Activated gamma-delta T cell (primary cell): ENCODE measurements around the gene GRIK4.
"Not testable (repeated sequence)": the region's sequence is repeated elsewhere in the genome, so short reads cannot be mapped to it uniquely, and the experiment has no call there.

Source experiments
- DNase-seq: peaks from one replicate; lab custom pipeline; 2025; lab: John Stamatoyannopoulos, UW

The GRIK4 gene

DNA sequence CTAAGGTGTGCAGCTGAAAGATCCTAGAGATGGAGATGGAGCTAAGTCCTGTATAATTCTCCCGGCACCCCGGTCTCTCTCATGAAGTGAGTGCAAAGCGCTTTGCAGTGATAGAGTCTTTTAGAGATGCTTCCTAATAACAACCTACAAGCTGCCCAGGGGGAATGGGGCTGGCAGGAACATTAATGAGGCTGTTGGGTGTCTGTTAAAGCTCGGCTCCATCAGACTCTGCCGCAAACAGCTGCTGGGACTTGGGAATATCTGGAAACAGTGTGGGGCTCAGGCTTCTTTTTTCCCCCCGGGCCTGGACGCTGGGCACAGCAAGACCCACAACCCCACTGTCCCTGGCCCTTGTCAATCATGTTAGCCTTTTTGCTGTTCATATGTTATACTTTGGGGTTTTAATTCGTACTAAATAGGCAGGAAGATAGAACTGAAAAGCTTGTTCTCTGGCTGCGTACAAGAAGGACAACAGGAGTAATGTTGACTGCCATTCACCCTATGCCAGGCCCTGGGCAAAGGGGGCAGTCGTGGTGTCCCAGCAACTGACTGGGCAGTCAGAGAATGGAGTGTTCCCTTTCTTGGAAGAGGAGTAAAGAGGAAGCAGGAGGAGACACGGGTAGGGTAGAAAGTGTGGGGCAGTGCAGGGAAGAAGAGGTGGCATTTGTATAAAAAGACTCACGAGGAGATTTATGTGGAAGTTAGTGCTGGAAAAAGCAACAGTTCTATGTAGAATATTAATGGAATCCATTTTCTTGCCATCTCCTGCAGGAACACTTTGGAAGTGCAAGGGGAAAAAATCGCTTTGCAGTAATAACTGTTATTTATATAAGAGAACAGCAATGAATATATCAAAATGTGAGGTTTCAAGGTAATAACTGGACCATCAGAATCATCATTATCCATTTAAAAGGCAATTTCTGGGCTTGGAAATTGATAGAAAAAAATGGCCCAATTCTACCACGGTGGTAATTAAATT is 232.8 kb downstream of the GRIK4 start:
- DNase-seq = no peak

DNA sequence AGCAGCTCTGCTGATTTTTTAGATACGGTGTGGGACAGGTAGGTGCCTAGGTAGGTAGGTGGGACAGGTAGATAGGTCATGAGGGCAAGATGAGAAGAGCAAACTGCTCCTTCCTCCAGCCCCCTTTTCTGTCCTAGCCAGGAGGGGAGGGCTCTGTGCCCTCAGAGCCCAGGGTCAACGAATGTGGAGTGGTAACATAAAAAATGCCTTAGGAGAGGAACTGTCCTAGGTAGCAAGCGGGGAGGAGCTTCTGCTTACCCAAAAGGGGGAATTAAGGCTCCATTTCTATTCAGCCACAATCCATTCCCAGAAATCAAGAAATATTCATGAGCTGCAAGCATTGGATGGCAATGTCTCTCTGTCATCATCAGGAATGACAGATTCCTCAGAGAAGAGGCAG is 234.8 kb downstream of the GRIK4 start:
- no peak for DNase-seq

DNA sequence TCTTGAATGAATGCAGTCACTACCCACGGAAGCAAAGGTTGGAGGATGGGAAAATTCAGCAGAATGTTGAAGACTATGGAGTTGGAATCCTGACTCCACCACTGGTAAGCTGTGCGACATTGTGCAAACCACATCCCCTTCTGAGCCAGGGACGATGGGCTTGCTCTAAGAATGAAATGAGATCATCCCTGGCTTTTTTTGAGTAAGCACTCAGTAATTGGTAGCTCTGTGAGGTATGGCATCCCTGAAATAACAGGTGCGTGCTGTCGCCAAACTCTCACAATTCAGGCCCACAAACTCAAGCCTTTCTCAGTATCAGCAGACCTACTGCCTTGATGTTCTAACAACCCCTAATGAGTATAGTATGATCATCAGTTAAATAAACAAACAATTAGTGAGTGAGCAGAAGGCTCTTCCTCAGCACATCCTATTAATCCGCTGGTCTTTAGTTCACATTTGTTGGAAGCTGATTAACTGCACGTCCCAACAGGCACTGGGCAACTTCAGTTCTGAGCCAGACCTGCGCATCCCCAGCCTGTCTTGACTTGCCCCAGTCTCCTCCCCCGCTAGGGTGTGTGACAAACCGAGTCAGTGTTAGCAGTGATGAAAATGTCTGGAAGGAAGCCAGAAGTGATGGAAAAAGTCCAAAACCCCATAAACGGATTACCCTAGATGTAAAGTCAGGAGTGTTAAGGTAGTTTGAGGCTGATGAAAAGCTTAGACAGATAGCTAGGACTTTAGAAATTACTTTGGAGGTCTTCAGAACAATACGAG is 235.5 kb downstream of the GRIK4 start:
- no peak for DNase-seq

DNA sequence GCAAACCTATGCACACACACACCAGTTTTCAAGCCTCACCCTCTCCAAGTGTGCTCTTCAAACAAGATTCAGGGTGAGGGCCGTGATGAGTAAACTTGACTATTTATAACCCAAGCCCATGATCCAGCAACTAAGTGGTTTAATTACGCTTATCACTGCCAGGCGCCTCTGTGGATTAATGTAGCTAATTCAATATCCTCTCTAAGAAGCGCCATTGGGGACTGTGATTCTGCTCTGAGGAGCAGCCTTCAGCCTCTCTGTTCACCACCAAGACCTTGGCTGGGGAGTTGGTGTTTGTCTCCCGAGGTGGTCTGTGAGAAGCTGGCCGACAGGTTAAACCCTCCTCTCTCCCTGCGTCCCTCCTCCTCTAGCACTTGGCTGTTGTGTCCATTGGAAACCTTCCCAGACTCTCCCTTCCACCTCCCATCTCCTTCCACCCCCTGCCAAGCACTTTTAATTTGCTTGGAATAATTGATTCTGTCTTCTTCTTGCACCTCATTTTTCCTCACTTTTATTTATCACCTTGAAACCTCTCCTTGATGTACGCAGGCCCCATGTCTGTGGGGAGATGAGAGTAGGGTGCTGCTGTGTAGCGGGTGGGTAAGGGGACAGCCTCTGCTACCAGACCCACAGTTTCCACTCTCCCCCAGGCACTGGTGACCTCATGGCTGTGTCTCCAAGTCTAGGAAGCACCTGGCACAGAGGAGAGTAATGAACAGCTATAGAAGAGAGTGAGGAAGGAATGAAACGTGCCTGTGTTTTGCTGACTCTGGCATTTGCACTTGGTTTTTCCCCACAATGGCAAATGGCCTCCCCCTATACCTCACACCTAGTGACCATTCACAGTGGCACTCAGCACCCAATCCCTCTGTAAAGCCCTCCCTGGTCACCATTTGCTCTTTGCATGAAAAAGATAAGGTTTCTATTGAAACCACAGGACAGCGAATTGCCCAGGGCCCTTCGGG is 236.6 kb downstream of the GRIK4 start:
- DNase-seq = no peak

DNA sequence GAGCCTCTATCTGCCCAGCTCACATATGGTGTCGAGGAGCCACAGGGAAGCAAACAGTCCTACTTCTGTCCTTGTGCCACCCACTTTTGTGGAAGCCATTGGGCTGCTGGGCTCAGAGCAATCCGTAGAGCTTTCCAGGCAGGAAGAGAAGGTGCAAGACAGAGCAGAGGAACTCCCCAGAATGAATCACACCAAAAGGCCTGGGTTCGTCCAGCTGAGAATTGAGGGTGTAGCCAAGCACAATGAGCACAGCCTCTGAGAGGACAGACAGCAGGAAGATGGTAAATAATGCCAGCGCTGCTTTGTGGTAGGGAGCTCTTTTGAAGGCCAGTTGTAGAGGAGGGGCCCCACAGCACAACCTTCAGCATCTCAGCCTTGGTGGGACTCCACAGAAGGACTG is 237.8 kb downstream of the GRIK4 start:
- DNase-seq = no peak

DNA sequence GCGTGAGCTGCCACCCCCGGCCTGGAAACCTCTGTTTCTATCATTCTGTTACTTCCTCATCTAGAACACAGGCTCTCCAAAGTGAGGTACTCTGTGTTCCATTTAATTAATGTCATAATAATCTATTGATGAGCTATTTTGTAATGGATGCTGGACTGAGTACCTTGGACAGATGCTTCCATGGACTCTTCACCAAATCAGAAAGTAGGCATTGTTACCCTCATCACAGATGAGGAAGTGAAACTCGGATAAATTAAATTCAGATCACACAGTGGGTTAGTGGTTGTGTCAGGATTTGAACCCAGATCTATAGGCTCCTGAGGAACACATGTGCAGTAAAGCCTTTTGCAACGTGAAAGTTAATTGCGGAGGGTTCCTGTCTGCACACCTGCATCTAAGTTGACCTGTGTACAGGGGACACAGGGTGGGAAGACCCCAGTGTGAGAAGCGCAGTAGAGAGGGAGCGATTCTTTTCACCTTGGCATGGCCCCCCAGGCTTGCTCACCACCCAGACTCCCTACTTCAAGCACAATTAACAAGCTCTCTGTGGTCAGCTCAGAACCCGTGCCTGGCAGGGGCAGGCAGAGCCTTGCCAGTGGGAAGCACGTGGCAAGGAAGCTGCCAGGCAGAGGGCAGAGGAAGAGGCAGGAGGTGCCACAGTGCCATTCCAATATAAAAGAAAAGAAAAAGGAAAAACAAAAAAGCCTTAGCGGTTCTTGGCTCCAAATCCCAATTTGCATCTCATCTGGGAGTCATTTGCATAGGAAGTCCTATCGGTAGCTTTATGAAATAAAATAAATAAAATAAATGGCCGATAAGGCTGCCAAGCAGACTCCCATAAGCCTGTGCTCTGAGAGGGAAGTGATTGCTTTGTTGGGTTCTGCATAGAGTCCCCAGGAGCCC is 239.3 kb downstream of the GRIK4 start:
- DNase-seq = no peak

DNA sequence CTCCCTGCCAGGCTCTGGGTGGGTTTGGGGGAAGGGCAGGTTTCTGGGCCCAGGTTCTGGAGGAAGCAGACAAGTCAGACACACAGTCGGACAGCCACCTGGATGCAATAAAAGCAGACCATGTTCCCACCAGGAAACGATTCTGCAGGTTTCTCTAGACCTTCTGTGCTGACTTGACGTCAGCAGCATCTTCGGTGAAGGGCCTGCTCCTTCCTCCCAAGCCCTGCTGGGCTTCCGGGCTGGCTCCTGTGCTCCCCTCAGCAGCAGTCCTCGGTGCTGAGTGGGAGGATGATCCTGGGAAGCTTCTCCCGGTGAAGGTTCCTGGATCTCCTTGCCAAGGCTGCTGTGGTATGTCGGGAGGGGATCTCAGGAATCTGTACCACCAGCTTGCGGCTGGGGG is 240.0 kb downstream of the GRIK4 start:
- no peak for DNase-seq

DNA sequence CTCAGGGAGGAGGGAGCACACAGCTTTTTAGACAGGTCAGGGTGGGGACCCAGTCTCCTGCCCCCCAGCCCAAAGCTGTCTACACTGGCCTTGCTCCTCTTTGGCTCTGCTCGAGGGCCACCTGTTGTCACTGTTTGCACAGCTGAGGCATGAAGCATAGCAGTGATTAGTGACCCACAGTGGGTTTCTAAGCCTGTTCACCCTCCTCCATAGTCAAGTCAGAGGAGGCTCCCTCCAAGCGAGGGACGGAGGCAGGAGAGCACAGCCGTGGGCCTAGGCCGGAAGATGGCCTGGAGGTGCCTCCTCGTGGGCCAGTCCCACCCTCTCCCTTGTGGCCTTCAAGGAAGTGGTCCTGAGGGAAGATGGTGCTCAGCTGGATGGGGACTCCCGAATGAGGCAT is 241.1 kb downstream of the GRIK4 start:
- DNase-seq = no peak

DNA sequence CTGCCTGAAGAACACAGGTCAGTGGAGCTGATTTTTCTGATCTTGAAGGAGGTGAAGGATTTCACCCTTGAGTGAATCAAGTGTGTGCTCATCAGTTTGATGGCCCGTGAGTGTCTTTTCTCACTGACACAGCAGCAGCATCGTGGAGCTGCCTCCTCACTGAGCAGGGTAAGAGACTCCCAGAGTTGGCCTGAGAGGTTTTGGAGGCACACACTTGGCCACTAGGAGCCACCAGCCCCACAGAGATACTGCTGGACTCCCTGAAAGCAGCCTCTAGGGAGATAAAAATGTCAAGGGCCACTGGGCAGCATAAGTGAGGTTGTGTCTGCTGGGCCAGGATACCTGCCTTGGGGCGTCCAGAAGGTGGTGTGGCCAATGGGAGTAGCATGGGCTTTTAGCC is 245.4 kb downstream of the GRIK4 start:
- DNase-seq = no peak

DNA sequence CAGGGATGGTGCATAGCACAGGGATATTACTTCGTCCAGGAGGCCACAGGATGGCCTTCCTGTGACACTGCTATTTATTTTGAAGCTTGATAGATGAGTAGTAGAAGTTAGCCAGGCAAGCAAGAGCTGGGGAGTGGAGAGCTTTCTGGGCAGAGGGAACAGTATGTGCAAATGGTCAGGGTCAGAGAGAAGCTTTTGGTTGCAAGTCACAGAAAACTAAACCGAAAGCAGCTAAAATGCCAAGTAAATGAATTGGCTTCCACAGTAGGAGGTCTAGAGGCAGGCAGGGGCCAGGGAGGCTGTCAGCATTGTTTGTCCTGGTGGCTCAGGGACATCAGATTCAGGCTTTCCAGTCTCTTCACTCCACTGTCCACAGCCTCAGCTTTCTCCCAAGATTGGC is 247.5 kb downstream of the GRIK4 start:
- DNase-seq = no peak

DNA sequence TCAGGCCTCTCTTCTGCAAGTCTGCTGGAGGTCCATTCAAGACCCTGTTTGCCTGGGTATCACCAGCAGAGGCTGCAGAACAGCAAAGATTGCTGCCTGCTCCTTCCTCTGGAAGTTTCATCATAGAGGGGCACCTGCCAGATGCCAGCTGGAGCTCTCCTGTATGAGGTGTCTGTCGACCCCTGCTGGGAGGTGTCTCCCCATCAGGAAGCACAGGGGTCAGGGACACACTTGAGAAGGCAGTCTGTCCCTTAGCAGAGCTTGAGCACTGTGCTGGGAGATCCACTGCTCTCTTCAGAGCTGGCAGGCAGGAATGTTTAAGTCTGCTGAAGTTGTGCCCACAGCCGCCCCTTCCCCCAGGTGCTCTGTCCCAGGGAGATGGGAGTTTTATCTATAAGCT is 254.2 kb downstream of the GRIK4 start:
- DNase-seq = not testable (repeated sequence)

DNA sequence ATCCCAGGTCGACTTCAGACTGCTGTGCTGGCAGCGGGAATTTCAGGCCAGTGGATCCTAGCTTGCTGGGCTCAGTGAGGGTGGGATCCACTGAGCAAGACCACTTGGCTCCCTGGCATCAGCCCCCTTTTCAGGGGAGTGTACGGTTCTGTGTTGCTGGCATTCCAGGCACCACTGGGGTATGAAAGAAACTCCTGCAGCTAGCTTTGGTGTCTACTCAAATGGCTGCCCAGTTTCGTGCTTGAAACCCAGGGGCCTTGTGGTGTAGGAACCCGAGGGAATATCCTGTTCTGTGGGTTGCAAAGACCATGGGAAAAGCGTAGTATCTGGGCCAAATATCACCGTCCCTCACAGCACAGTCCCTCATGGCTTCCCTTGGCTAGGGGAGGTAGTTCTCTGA is 254.8 kb downstream of the GRIK4 start:
- DNase-seq = no peak

DNA sequence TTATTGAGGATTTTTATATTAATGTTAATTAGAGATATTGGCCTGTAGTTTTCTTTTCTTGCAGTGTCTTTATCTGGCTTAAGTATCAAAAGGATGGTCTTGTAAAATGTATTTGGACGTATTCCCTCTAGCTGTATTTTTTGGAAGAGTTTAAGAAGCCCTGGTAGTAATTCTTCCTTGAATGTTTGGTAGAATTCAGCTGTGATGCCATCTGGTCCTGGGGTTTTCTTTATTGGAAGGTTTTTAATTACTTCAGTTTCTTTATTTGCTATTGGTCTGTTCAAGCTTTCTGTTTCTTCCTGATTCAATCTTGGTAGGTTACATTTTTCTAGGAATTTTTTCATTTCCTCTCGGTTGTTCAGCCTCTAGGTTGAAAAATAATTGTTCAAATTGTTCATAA is 257.4 kb downstream of the GRIK4 start:
- no peak for DNase-seq

DNA sequence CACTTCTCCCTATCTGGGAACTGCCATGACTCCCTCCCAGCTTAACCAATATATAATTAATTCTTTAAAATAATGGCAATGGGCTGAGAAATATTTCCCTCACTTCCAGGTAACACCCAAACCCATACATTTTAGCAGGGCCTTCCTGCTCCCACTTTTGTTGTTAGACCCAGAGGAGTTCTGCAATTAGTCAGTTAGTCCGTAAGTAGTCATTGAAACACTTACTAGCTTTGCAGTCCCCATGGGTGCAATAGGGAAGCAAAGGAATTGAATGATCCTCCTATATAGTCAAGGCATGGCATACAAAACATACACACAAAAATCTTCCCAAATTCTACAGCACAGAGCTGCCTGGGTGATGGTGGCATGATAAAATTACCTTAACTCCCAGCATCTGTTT is 258.4 kb downstream of the GRIK4 start:
- no peak for DNase-seq

DNA sequence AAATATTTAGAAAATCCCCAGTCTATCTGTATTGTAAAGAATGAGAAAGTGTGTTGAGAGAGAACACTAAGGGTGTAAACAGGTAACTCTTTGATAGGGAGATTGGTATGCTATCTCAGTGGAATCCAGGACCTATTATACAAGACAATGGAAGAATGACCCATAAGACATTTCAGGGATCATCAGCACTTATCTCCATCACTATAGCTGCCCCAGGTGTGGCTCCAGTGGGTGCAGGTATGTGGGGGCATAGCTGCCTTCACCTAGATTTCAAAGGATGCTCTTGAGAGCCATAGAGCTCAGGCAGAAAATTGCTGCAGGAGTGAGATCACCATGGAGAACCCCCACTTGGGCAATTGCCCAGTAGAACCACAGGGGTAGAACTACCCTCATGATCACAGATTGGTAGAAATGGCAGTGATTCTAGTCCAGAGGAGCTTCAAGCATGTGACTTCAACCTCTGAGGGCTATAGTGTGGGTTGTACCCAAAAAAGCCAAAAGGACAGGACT is 260.1 kb downstream of the GRIK4 start:
- no peak for DNase-seq

DNA sequence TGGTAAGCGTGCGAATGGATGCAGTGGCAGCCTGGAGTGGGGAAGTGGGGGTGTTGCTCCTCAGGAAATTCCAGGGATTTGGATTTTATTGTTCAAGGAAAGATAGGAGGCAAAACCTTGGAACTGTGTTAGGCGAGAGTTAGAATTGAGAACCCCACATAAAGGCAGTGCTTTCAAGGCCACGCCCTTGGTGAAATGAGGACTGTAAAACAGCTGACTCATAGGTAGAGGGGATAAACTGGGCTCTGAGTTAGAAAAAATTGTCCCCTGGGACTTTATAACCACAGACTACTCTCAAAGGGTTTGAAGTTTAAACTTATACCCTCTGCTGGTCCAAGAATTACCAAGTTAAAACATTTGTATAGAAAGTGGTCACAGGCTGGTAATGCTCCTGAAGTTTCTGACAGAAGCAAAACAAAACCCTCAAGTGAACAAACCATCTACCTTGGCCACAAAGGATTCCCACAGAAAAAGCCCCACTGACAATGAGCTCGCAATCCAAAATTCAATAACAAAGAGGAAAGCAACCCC is 262.0 kb downstream of the GRIK4 start:
- no peak for DNase-seq

DNA sequence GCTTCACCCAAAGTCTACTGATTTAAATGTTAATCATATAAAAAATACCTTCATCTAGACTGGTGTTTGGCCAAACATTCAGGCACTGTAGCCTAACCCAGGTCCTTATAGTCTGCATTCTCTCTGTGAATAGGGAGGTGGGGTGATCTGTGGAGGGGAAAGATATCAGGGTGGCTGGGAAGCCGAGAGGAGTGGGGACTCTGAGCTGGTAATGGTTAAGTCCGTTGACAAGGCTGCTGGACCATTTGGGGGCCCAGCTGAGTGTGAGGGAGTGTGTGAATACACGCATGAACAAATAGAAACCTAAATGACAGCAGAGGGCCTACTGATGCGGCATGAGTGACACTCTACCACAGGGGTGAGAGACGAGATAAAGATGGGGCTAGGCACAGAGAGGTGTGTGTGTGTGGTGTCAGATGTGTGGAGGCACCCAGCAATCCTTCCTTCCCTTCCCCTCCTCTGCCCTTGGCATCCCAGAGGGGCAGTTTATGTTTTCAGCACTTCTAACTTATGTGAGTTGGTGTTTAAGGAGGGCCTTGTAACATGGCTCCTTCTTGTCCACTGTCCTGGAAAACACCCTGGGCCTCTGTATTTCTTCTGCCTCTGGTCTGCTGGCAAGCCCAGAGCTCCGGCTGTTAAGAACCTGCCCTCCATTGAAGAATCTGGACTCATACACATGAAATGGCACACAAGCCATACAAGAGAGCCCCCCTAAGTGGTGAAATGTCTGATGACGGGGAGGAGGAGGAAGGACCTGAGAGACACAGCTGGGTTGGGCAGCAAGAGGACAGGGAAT is 263.2 kb downstream of the GRIK4 start:
- DNase-seq = no peak

DNA sequence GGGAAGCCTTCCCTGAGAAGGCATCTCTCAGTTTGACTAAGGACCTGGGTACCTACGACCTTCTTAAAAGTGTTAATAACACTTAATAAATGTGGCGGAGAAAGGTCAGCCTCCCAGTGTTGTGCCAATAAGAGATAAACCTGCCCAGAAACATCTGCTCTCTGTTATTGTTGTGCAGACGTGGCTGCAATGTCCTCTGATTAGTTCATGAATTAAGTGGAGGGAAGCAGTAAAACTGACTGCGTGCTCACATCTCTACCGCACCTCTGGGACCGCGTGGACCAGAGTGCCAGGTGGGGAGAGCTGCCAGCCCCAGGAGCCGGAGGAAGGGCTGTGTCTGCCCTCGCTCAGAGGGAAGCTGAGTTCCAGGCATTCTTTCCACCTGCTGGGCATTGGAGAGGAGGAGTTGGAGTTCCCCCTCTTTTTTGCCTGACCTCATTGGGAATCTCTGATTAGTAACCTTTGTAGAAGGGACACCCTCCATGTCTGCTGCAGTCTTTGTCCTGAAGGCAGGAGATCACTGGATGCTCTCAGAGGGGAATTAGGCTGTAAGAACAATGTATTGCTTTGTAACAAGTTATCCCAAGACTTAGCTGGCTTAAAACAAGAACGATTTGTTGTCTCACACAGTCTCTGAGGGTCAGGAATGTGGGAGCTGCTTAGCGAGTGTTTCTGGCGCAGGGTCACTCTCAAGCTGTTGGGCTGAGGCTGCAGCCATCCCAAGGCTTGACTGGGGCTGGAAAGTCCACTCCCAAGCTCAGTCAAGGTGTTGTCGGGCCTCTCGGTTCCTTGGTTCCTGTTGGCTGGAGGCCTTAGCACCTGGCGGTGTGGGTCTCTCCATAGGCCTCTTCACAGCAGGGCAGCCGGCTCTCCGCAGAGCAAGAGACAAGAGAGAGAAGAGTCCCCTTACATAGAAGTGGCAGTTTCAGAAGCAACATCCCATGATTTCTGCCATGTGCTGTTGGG is 264.7 kb downstream of the GRIK4 start:
- no peak for DNase-seq
